ENCODE measurements around the gene DCTN5. TPM values are rescaled to one million over a fixed set of nuclear protein-coding genes. Genes with fewer than 3 reads are reported as not detected.
A peak's percentile ranks its signal among the peaks of the same experiment; 100 is the strongest.
"Not testable (repeated sequence)": the region's sequence is repeated elsewhere in the genome, so short reads cannot be mapped to it uniquely, and the experiment has no call there.

DCTN5 gene
- total RNA-seq, 1 donor from 2014 or later, result 93.8 TPM

DNA sequence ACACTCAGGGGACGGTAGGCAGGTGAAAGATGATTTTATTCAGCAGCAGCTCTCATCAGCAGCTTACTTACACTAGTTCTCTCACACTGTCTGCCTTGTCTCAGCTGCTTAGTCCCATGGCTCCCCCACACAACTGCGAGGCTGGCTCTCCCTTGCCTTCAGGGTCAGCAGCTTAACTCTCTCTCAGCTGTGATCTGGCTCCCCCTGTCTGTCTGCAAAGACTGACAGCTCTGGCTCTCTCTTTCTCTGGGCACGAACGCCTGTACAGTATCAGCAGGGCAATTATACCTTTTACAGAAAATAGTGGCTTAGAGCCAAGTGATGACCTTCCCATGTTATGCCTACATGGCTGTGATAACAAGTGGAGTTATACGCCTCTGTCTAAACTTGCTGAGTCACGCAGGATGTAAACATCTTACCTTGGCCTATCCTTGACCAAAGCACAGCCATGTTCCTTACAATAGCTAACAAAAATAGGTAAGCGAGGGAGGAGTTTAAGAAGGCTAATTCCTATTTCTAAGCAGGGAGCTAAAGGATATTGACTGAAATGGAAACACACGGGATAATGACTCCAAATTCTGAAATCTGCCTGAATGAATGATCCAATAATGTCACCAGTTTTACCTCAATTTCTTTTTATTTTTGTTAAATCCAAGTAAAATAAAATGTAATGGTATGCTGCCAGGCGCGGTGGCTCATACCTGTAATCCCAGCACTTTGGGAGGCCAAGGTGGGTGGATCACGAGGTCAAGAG, 44.1 kb upstream of the DCTN5 start:
- TF ChIP-seq, protein P1, sequence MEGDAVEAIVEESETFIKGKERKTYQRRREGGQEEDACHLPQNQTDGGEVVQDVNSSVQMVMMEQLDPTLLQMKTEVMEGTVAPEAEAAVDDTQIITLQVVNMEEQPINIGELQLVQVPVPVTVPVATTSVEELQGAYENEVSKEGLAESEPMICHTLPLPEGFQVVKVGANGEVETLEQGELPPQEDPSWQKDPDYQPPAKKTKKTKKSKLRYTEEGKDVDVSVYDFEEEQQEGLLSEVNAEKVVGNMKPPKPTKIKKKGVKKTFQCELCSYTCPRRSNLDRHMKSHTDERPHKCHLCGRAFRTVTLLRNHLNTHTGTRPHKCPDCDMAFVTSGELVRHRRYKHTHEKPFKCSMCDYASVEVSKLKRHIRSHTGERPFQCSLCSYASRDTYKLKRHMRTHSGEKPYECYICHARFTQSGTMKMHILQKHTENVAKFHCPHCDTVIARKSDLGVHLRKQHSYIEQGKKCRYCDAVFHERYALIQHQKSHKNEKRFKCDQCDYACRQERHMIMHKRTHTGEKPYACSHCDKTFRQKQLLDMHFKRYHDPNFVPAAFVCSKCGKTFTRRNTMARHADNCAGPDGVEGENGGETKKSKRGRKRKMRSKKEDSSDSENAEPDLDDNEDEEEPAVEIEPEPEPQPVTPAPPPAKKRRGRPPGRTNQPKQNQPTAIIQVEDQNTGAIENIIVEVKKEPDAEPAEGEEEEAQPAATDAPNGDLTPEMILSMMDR (IDR thresholded peaks at IDR 0.05; ENCODE audit: unreplicated experiment), result no peak
- peaks cover 4% of the 10 kb centered on the region for H3K27me3 Mint-ChIP-seq (ENCODE audit: unreplicated experiment)
- DNase-seq (ENCODE audit: low spot score), result peak; percentile 31
- H3K9me3 Mint-ChIP-seq (ENCODE audit: unreplicated experiment), result no peaks in the 10 kb centered on the region
- H3K36me3 Mint-ChIP-seq (ENCODE audit: low read depth, unreplicated experiment), result peaks cover 4% of the 10 kb centered on the region
- H3K27ac Mint-ChIP-seq (ENCODE audit: unreplicated experiment), result no peak overlapping the region
- peak overlapping the region; percentile 92 for H3K4me3 Mint-ChIP-seq (ENCODE audit: unreplicated experiment)
- H3K4me1 Mint-ChIP-seq (ENCODE audit: unreplicated experiment), result no peaks in the 10 kb centered on the region

DNA sequence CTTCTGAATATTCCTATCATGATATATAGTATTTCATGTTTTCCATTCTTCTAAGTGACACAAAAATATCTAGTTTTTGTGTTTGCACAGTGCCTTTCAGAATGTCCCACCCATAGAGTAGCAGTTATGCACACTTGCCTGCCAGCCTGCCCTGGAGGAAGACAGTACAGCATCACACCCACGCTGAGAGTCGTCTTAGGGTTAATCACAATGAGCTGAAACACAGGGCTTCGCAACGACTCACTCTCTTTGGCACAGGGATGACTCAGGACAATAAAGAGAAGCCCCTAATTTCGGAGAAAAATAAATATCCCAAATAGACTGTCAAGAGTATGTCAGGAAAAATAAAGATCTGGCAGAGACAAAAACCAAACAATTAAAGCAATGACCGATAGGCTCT, 33.5 kb upstream of the DCTN5 start:
- DNase-seq (ENCODE audit: low spot score), result no peak
- peaks cover 16% of the 10 kb centered on the region for H3K36me3 Mint-ChIP-seq (ENCODE audit: low read depth, unreplicated experiment)
- H3K4me3 Mint-ChIP-seq (ENCODE audit: unreplicated experiment), result no peak overlapping the region
- H3K4me1 Mint-ChIP-seq (ENCODE audit: unreplicated experiment), result no peaks in the 10 kb centered on the region
- no peaks in the 10 kb centered on the region for H3K27me3 Mint-ChIP-seq (ENCODE audit: unreplicated experiment)
- H3K9me3 Mint-ChIP-seq (ENCODE audit: unreplicated experiment), result no peaks in the 10 kb centered on the region
- TF ChIP-seq, protein P1 (IDR thresholded peaks at IDR 0.05; ENCODE audit: unreplicated experiment), result no peak
- no peak overlapping the region for H3K27ac Mint-ChIP-seq (ENCODE audit: unreplicated experiment)

DNA sequence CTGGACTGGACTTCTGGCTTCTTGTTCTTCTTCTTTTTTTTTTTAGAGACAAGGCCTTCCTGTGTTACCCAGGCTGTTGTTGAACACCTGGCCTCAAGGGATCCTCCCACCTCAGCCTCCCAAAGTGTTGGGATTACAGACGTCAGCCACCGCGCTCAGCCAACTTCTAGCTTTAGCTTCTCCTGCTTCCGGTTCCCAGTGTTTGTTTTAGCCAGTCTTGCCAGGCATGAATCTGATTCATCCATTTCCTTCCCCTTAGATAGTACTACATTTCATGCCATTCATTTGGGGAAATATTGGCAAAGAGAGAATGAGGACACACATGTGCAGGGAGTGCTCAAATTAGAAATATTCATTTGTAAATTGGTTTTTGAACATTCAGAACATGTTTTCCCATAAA, 33.1 kb upstream of the DCTN5 start:
- Mint-ChIP-seq H3K27ac (ENCODE audit: unreplicated experiment) (no peak overlapping the region), H3K4me1 (ENCODE audit: unreplicated experiment) (no peaks in the 10 kb centered on the region), H3K4me3 (ENCODE audit: unreplicated experiment) (no peak overlapping the region), H3K9me3 (ENCODE audit: unreplicated experiment) (no peaks in the 10 kb centered on the region), H3K36me3 (ENCODE audit: low read depth, unreplicated experiment) (peaks cover 16% of the 10 kb centered on the region), H3K27me3 (ENCODE audit: unreplicated experiment) (no peaks in the 10 kb centered on the region)
- no peak for DNase-seq (ENCODE audit: low spot score)
- TF ChIP-seq, protein P1 (IDR thresholded peaks at IDR 0.05; ENCODE audit: unreplicated experiment), result no peak

DNA sequence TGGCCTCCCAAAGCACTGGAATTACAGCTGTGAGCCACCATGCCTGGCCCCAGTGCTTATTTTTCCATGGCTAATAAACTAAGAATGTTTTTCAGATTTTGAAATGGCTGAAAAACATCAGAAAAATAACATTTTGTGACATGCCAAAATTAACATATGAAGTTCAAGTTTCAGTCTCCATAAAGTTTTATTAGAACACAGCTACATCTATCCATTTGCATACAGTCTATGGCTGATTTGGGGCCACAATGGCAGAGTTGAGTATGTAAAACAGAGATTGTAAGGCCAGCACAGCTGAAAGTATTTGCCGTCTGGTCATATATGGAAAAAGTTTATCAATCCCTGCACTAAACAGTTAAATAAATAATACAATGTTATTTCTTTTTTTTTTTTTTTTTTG, 31.3 kb upstream of the DCTN5 start:
- H3K27ac Mint-ChIP-seq (ENCODE audit: unreplicated experiment), result no peak overlapping the region
- peaks cover 16% of the 10 kb centered on the region for H3K36me3 Mint-ChIP-seq (ENCODE audit: low read depth, unreplicated experiment)
- H3K27me3 Mint-ChIP-seq (ENCODE audit: unreplicated experiment), result no peaks in the 10 kb centered on the region
- H3K4me1 Mint-ChIP-seq (ENCODE audit: unreplicated experiment), result no peaks in the 10 kb centered on the region
- no peak for DNase-seq (ENCODE audit: low spot score)
- H3K9me3 Mint-ChIP-seq (ENCODE audit: unreplicated experiment), result no peaks in the 10 kb centered on the region
- TF ChIP-seq, protein P1 (IDR thresholded peaks at IDR 0.05; ENCODE audit: unreplicated experiment), result no peak
- no peak overlapping the region for H3K4me3 Mint-ChIP-seq (ENCODE audit: unreplicated experiment)

DNA sequence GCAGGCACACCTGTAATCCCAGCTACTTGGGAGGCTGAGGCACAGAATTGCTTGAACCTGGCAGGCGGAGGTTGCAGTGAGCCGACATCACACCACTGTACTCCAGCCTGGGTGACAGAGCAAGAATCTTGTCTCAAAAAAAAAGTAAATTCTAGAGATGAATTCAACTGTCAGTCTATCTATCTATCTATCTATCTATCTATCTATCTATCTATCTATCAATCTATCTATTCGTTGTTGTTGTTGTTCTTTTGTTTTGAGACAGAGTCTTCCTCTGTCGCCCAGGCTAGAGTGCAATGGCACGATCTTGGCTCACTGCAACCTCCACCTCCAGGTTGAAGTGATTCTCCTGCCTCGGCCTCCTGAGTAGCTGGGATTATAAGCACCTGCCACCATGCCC, 30.4 kb upstream of the DCTN5 start:
- DNase-seq (ENCODE audit: low spot score); H3K27ac Mint-ChIP-seq (ENCODE audit: unreplicated experiment); H3K27me3 Mint-ChIP-seq (ENCODE audit: unreplicated experiment); H3K4me3 Mint-ChIP-seq (ENCODE audit: unreplicated experiment); H3K4me1 Mint-ChIP-seq (ENCODE audit: unreplicated experiment); H3K9me3 Mint-ChIP-seq (ENCODE audit: unreplicated experiment): not testable (repeated sequence)
- peaks cover 15% of the 10 kb centered on the region for H3K36me3 Mint-ChIP-seq (ENCODE audit: low read depth, unreplicated experiment)

Measured in endothelial cell (in vitro differentiated cells).